ENCODE results near the gene CCDC34. TPM values are rescaled to one million over a fixed set of nuclear protein-coding genes. Genes with fewer than 3 reads are reported as not detected.

Gene CCDC34
- total and polyA plus RNA-seq, 2 experiments from 2014 or later, result 10.1 to 56.0 TPM

GRCh38 chr11:27379449-27379848, 16.4 kb upstream of the CCDC34 start:
- DNase-seq (ENCODE audit: low spot score) (no peak), ATAC-seq (no peak)
- Mint-ChIP-seq H3K27me3 (ENCODE audit: insufficient read depth, low read depth, poor library complexity) (no peaks in the 10 kb centered on the region), H3K36me3 (ENCODE audit: low read depth) (peaks cover 40% of the 10 kb centered on the region), H3K4me3 (no peak overlapping the region), H3K4me1 (0 out of 3 replicates have a peak, but pooled peaks cover 2% of the 10 kb centered on the region), H3K9me3 (no peaks in the 10 kb centered on the region), H3K27ac (no peak overlapping the region)
- no peak overlapping the region for H2AFZ ChIP-seq
- H3K4me2 ChIP-seq, result no peak overlapping the region
- no peaks in the 10 kb centered on the region for H3K79me2 ChIP-seq (replicated peaks; ENCODE audit: insufficient read depth)
- peaks cover 30% of the 10 kb centered on the region for H3K36me3 ChIP-seq (ENCODE audit: insufficient read depth)
- H4K20me1 ChIP-seq (replicated peaks; ENCODE audit: insufficient read depth), result no peaks in the 10 kb centered on the region; the same call in 1 of the 2 replicates
- H3K27me3 ChIP-seq (ENCODE audit: insufficient read depth), result no peaks in the 10 kb centered on the region
- no peak overlapping the region for H3K27ac ChIP-seq (ENCODE audit: low read depth)
- no peak for TF ChIP-seq EZH2phosphoT487 (IDR thresholded peaks at IDR 0.05; ENCODE audit: unreplicated experiment)
- no peak for TF ChIP-seq EZH2 (IDR thresholded peaks at IDR 0.05; ENCODE audit: low read depth, unreplicated experiment)
- TF ChIP-seq, protein P1, sequence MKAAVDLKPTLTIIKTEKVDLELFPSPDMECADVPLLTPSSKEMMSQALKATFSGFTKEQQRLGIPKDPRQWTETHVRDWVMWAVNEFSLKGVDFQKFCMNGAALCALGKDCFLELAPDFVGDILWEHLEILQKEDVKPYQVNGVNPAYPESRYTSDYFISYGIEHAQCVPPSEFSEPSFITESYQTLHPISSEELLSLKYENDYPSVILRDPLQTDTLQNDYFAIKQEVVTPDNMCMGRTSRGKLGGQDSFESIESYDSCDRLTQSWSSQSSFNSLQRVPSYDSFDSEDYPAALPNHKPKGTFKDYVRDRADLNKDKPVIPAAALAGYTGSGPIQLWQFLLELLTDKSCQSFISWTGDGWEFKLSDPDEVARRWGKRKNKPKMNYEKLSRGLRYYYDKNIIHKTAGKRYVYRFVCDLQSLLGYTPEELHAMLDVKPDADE (IDR thresholded peaks at IDR 0.05), result no peak
- no peak for TF ChIP-seq ZNF331 (CRISPR knock-in tag; IDR thresholded peaks at IDR 0.05; ENCODE audit: low read depth)
- no peak for TF ChIP-seq NANOG (IDR thresholded peaks at IDR 0.05; ENCODE audit: borderline replicate concordance)
- TF ChIP-seq STAT1 (IDR thresholded peaks at IDR 0.05; ENCODE audit: unreplicated experiment), result no peak
- TF ChIP-seq JUNB (IDR thresholded peaks at IDR 0.05; ENCODE audit: unreplicated experiment), result no peak
- TF ChIP-seq ZNF114 (CRISPR knock-in tag; IDR thresholded peaks at IDR 0.05), result no peak
- TF ChIP-seq, protein P2, sequence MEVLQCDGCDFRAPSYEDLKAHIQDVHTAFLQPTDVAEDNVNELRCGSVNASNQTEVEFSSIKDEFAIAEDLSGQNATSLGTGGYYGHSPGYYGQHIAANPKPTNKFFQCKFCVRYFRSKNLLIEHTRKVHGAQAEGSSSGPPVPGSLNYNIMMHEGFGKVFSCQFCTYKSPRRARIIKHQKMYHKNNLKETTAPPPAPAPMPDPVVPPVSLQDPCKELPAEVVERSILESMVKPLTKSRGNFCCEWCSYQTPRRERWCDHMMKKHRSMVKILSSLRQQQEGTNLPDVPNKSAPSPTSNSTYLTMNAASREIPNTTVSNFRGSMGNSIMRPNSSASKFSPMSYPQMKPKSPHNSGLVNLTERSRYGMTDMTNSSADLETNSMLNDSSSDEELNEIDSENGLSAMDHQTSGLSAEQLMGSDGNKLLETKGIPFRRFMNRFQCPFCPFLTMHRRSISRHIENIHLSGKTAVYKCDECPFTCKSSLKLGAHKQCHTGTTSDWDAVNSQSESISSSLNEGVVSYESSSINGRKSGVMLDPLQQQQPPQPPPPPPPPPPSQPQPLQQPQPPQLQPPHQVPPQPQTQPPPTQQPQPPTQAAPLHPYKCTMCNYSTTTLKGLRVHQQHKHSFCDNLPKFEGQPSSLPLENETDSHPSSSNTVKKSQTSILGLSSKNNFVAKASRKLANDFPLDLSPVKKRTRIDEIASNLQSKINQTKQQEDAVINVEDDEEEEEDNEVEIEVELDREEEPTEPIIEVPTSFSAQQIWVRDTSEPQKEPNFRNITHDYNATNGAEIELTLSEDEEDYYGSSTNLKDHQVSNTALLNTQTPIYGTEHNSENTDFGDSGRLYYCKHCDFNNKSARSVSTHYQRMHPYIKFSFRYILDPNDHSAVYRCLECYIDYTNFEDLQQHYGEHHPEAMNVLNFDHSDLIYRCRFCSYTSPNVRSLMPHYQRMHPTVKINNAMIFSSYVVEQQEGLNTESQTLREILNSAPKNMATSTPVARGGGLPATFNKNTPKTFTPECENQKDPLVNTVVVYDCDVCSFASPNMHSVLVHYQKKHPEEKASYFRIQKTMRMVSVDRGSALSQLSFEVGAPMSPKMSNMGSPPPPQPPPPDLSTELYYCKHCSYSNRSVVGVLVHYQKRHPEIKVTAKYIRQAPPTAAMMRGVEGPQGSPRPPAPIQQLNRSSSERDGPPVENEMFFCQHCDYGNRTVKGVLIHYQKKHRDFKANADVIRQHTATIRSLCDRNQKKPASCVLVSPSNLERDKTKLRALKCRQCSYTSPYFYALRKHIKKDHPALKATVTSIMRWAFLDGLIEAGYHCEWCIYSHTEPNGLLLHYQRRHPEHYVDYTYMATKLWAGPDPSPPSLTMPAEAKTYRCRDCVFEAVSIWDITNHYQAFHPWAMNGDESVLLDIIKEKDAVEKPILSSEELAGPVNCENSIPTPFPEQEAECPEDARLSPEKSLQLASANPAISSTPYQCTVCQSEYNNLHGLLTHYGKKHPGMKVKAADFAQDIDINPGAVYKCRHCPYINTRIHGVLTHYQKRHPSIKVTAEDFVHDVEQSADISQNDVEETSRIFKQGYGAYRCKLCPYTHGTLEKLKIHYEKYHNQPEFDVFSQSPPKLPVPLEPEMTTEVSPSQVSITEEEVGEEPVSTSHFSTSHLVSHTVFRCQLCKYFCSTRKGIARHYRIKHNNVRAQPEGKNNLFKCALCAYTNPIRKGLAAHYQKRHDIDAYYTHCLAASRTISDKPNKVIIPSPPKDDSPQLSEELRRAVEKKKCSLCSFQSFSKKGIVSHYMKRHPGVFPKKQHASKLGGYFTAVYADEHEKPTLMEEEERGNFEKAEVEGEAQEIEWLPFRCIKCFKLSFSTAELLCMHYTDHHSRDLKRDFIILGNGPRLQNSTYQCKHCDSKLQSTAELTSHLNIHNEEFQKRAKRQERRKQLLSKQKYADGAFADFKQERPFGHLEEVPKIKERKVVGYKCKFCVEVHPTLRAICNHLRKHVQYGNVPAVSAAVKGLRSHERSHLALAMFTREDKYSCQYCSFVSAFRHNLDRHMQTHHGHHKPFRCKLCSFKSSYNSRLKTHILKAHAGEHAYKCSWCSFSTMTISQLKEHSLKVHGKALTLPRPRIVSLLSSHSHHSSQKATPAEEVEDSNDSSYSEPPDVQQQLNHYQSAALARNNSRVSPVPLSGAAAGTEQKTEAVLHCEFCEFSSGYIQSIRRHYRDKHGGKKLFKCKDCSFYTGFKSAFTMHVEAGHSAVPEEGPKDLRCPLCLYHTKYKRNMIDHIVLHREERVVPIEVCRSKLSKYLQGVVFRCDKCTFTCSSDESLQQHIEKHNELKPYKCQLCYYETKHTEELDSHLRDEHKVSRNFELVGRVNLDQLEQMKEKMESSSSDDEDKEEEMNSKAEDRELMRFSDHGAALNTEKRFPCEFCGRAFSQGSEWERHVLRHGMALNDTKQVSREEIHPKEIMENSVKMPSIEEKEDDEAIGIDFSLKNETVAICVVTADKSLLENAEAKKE (CRISPR knock-in tag; IDR thresholded peaks at IDR 0.05), result no peak
- no peak overlapping the region for H3K4me3 ChIP-seq
- H3F3A ChIP-seq (replicated peaks; ENCODE audit: low read depth), result no peaks in the 10 kb centered on the region
- no peaks in the 10 kb centered on the region for H3K9me2 ChIP-seq (ENCODE audit: insufficient read depth)
- H3K4me1 ChIP-seq (ENCODE audit: insufficient read depth), result peaks cover 14% of the 10 kb centered on the region

Measured in GM23338 (cell line).